SK-N-SH (cell line): ENCODE results near the gene FNDC3B.

Source experiments
- FOXM1 ChIP-seq: IDR thresholded peaks from 2 replicates; pipeline ENCODE4 v1.4.0; 2012; ENCODE audit warnings: low read depth, mild to moderate bottlenecking
- SMC3 ChIP-seq: IDR thresholded peaks from 2 replicates; pipeline ENCODE4 v1.6.1; 2012; ENCODE audit warnings: low read depth, low read length, improper control_type of control experiment
- TF ChIP-seq, protein P1 (sequence below): fragments of 200-600 bp; sonication (generic); IDR thresholded peaks from 2 replicates; pipeline ENCODE4 v1.6.1; 2017; ENCODE audit warnings: antibody characterized with exemption, mild to moderate bottlenecking, moderate library complexity

- TF ChIP-seq, protein P1, sequence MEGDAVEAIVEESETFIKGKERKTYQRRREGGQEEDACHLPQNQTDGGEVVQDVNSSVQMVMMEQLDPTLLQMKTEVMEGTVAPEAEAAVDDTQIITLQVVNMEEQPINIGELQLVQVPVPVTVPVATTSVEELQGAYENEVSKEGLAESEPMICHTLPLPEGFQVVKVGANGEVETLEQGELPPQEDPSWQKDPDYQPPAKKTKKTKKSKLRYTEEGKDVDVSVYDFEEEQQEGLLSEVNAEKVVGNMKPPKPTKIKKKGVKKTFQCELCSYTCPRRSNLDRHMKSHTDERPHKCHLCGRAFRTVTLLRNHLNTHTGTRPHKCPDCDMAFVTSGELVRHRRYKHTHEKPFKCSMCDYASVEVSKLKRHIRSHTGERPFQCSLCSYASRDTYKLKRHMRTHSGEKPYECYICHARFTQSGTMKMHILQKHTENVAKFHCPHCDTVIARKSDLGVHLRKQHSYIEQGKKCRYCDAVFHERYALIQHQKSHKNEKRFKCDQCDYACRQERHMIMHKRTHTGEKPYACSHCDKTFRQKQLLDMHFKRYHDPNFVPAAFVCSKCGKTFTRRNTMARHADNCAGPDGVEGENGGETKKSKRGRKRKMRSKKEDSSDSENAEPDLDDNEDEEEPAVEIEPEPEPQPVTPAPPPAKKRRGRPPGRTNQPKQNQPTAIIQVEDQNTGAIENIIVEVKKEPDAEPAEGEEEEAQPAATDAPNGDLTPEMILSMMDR: no peak
- TF ChIP-seq FOXM1 (no peak), SMC3 (no peak)
Measured at GRCh38 chr3:172068977-172069376, 29.6 kb downstream of the FNDC3B start.
